HG03378 (cell line): ENCODE results near the gene HIVEP2.
A peak's percentile ranks its signal among the peaks of the same experiment; 100 is the strongest.

Experiments
- ATAC-seq: cut with Tn5 transposase; IDR thresholded peaks from one replicate; pipeline ENCODE4 v1.9.1; 2021; ENCODE audit warnings: mild to moderate bottlenecking, moderate library complexity; ENCODE audit not compliant: unreplicated experiment

The HIVEP2 gene

DNA sequence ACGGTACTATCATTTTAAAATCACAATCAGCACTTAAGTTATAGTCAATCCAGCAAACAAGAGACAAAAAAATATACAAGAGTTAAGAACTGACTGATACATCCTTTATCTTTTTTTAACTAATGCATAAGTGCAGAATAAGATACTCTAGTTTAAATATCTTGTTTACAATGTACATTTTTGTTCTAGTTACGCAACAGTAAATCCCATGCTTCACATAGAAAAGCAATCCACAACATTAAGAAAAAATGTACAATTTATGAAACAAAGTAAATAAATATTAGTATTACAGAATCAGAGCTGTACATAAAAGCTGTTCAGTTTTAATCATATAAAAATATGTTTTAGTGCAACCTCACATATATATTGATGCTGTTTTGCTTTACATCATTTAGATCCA is 192.6 kb downstream of the HIVEP2 start:
- no peak for ATAC-seq

DNA sequence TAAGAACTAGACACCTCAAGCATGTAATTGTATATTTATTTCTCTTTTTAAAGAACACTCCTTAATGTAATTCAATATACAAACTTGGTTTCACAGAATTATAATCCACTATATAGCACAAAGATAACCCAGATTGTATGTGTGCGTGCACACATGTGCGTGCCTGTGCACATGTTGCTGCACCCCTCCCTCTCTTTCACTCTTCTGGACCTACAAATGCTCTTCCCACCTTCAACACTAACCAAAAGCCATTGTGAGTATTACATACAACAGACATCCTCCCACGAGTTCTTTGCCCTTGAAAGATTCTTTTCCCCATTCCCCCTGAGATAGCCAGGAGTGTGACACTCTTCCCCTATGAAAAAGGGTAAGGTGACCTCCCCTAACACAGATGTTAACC is 193.5 kb downstream of the HIVEP2 start:
- ATAC-seq: no peak

DNA sequence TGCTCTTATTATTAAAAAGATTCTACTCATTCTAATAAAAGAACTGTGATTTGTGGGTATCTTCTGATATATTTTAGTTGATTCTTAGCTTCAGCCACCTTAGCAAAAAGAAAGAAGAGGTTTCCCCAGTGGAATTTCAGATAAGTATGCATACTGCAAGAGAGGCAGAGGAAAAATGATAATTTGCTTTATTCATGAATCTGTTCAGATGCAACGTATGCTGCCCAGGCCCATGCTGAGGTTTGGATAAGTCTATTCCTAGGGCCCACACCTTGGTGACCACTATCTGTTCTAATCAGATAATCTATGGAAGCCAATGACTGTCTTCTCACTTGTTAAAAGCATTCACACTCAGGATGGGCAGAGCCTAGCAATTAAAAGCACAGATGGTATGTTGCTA is 194.0 kb downstream of the HIVEP2 start:
- no peak for ATAC-seq

DNA sequence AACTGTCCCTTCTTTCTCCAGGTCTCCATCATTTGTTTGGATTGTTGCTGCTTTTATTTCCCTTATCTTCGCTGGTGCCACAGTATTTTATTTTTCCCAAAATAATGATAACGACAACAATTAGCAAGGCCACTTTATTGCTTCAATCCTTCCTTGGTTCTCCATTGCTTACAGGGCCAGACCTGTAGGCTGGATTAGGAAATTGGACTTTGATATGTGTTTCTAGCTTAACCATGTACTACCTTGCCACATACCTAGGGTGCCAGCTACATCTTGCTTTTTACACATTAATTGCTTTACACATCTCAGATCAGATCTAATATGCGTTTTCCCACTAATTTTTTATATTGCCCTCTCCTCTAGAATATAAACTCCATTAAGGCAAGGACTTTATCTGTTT is 195.4 kb downstream of the HIVEP2 start:
- ATAC-seq: no peak

DNA sequence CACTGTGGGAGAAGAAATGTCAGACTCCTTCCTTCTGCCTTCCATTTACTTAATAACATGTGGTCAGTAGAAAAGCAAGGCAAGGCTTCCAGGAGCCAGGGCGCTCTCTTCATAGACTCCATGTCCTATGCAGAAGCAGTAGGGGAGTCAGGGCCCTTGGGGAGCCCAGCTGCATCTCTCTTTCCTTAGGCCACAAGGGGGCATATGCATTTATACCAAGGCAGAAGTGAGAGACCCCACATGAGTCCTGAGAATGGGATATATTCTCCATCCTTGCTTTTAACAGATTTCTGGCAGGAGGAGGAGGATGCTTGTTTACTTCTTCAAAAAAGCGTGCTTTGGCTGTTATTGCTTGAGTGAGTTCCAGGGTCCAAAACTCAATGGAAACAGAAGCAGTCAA is 198.5 kb downstream of the HIVEP2 start:
- ATAC-seq: no peak

DNA sequence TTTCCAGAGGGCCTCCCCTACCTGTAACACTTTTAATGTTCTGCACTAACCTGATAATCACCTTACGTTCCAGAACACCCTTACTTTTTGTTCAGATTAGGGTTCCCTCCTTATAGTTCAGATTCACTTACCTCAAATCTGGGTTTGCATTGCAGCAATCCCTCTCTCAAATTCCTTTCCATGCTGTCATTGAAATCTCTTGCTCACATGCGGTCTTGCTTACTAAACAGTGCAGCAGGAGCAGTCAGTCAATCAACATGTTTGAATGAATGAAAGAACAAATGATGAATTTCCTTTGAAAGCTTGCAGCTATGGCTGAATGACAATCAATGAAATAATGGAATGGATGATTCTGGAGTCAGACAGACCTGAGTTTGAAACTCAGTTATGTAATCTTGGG is 200.1 kb downstream of the HIVEP2 start:
- no peak for ATAC-seq

DNA sequence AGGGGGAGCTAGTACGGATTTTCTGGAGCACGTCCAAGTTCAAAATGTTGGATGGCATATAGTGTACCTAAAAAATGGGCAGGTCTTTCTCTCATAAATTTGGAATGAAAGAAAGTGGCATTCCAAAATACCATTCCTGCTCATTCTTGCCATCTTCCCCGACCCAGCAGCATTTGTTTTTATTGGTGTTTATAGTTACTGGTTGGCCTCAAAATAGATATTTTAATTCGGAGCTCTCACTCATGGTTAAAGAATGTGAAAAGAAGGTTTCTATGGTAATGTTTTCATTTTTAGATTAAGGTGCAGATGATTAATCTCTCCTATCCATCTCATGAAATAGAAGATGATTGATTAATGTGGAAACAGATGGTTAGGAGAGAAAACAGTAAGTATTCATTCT is 204.5 kb downstream of the HIVEP2 start:
- ATAC-seq: no peak

DNA sequence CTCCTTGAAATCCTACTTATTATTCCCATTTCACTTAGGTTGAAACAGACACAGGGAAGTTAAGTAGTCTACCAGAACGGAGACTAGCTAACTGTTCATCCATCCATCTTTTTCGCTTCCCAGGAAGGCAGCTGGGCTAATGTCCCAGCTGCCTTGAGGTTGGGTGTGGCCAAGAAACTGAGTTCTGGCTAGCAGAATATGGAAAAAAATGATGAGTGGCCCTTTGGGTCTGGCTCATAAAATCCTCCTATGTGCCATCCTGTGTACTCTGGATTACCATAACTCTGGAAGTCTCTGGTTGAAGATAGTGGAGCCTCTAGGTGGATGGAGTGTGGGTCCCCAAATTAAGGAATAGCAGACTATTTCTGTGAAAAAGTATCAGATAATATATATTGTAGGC is 206.2 kb downstream of the HIVEP2 start:
- no peak for ATAC-seq

DNA sequence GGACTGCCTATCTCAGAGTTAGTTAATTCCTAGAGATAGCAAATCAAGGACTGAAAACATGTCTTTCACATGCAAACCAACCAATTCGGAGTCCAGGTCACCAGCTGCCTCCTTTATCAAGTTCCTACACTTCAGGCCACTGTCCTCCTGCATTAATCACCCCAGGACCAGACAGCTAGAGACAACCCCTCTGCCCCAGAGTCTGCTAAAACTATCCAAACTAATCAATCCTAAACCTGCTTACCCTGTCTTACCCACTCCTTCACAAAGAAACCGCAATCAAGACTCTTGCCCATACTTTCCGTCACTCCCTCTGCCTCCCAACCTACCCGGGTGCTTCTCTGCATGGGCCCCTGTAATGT is 207.0 kb downstream of the HIVEP2 start:
- no peak for ATAC-seq

DNA sequence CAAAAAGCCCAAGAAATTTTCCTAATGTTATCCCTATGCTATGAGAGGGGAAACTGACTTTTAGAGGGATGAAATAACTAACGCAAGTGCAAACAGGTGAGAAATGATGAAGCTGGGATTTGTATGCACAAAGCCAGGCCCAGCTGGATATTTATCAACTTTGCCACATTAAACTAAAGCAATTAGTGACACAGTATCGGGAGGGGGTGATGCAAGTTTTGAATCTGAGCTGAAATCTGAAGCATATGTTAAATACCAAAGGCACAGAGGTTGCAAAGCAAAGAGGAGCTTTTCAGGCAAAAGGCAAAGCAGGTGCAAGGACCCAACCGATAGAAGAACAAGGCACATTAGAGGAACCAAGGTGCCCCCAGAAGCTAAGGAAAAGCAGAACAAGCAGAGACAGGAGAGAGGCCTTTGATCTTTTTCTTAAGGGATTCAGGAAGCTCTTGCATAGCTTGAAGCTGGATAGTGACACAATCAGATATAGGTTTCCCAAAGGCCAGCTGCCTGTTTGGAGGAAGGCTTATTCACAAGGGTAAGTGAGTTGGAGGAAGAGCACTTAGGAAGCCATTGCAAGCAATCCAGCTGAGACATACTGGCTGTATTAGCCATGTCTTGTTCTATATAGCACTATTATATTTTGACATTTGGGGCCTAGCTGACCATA is 207.5 kb downstream of the HIVEP2 start:
- ATAC-seq: no peak

DNA sequence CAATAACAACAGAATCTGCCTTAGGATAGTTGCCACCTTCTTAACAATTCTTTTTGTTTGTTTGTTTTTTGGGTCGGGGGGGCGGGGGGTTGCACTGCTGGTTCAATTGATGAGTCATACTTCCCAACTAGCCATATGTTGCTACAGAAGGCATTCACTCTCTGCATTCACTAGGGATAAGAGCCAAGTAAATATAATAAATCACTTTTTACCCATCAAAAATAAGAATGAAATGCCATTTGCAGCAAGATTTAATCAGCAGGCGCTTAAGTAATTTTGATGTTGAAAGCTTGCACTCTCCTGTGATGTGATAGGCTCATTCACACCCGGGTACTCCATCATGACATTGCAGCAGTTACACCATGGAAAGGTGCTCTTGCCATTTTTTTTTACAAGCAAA is 209.8 kb downstream of the HIVEP2 start:
- no peak for ATAC-seq

DNA sequence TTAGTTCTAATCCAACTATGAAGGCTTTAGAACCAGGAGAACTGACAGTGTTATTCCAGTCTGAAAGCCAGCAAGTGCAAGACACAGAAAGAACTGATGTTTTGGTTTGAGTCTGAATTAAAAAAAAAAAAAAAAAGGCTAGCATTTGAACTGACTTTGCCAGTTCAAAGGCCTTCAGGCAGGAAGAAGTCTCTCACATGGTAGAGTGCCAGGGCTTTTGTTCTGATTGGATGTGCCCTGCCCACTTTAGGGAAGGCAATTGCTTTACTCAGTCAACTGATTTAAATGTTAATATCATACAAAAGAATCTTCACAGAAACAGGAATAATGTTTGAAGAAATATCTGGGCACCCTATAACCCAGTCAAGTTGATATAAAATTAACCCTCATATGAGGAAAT is 212.2 kb downstream of the HIVEP2 start:
- ATAC-seq: no peak

DNA sequence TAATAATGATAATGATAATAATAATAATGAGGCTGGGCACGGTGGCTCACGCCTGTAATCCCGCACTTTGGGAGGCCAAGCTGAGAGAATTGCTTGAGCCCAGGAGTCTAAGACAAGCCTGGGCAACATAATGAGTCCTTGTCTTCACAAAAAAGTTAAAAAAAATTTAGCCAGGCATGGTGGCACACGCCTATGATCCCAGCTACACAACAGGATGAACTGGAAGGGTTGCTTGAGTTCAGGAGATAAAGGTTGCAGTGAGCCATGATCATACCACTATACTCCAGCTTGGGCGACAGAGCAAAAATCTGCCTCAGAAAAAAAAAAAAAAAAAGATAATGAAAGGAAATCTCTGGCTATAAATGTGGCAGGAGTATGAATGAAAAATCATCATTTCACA is 213.4 kb downstream of the HIVEP2 start:
- no peak for ATAC-seq

DNA sequence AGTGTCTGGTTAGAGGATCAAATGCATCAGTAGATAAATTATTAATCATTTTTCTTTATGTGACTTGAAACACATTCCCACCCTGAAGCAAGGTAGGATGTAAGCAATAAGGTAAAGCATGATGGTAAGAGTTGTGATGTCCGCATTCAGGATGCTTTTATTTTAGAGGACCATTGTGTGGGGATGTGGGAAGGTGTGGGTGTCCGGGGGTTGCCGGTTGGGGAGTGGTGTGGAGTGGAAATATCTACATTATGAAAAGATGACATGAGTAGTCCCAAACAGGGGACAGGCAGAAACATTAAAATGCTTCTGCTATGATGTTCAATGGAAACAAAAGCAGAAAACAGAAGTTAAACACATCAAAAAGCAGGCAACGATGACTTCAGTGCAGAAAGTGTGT is 215.4 kb downstream of the HIVEP2 start:
- no peak for ATAC-seq

DNA sequence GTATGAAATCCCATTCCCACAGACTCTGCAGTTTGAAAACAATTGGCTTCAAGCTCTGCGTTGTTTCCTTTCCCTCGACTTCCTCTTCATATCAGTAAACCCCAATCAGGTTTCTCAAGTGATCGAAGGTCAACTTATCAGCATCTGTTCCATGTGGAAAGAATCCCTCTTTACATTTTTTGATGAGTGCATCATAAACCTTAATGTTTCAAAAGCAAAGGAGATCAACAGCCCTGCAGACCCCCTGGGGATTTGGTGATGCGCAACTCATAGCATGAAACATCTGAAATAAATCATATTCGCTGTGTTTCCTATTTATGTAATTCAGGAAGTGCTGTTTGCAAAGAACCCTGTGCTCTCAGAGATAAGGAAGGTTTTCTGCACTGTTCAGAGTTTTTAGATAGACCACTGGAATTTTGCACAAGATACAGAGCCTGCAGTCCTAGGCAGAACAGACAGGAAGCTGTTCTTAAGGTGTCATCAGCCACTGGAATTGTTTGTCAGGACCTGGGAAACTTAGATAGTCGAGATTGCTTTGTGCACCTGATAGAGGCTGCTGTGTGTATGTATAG is 216.0 kb downstream of the HIVEP2 start:
- ATAC-seq: no peak

DNA sequence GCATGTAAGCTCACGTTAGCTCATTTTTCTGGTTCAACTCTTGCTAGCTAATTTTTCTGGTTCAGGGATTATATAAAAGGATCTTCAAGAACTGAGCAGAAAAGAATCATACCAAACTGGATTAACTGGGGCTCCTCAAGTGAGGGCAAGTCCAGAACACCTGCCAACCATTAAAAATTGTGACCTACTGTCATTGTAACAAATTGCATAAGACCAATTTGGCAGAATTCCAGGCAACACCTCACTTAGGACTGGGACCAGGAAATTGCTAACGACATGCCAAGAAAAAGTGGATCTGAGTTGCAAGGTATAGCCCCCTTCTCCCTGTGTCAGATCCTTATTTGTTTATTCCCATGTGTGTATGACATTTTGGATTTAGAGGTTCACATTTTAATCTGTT is 216.6 kb downstream of the HIVEP2 start:
- ATAC-seq: no peak

DNA sequence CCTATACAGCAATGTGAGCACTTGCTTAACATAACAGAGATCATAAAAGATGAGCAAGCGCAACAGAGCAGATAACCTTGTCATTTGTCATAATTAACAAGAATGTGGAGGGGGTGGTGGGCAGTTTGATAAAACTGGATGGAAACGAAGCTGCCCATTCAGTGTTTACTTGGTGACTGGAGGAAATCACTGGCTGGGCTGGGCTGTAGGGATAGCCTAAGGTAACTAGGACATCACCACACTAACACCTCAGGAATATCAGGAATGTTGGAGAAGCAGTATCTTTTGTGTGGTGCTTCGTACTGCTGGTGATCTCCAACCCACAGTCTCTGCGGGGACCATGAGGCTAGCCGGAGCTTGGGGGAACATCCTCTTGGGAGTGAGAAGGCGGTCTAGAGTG is 218.4 kb downstream of the HIVEP2 start:
- no peak for ATAC-seq

DNA sequence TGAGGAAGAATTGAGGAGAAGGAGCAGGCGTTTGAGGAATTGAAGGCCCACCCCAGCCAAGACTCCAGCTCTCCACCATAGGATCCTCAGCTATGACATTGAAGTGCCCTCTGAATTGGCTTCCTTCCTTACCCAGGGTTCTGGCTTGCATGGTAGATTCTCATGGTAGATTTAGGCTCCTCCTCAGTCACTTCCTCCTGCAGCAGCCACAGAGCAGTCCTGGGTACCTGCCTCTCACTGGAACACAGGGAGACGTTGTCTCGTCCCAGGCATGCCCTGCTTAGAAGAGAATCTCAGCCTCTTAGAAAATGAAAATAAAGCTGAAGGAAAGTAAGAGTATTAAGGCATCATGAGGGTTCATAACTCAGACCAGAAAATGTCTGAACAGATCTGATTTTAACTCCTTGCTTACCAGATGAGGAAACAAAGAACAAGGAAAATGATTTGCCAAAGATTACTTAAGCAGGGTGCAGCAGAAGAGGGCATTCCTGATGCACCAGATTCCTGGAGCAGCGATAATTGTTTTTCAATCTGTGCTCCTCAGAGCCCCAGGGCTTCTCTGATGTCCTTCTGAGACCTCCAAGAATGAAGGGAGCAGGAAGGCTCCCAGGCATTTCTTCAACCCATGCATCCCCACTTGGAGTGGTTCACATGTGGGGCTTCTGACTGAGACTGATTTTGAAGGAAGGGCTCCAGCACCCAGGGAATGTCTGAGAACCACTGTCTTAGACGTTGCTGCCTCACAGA is 219.8 kb downstream of the HIVEP2 start:
- ATAC-seq: no peak

DNA sequence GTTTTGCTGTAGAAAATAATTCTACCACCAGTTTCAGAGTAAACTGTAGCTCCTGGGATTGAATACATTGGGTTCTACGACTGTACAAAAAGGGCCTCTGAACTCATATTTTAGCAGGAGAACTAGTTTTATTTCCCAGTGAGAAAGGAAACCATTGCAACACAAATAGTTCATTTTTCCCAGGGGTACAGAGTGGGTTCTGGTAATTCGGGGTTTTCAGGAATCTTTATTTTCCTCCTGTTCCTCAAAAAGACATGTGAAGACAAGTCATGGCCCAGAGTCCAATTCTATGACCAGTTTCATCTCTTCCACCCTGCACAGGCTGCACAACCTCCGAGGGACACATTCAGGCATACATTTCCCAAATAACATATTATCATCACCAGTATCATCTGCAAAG is 222.1 kb downstream of the HIVEP2 start:
- ATAC-seq: no peak

DNA sequence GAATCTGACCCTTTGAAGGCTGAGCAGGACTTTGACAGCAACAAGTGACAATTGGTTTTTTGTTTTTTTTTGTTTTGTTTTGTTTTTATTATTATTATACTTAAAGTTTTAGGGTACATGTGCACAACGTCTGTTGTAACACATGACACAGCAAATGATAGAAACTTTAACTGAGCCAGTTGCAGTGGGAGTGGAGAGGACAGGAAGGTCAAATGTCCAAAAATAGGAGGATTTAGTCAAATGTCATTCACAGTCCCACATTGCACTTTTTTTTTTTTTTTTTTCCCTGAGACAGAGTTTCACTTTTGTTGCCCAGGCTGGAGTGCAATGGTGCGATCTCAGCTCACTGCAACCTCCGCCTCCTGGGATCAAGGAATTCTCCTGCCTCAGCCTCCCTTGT is 223.0 kb downstream of the HIVEP2 start:
- ATAC-seq: peak; percentile 70

DNA sequence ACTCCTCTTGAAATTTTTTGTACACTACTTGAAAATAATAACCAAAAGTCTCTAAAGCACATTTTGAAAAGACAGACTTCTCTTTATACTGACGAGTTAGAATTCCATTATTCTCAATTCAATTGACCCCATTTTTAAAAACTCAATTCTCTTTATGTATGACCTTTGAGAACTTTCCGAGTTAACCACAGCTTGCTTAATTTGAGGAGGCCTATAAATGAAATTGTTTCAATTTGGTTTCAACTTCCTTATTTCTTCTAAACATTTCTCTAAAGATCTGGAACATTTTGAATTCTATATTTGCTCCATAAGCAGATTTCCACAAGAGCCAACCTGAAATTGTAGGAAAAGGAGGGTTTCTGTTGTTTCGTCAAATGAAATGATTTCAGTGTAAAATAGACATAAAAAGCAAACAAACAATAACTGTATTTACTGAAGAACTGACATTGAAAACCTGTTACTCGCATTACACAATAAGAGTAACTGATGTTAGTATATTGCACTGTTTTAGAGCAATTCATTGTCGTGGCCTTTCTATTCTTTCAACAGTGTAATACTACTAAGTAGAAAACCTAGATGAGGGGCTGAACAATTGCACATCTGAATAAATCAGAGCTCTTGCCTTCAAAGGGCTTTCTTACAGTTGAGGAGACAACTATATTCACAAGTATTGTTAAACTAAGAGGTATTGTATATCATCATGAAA is 223.6 kb downstream of the HIVEP2 start:
- ATAC-seq: peak; percentile 3

DNA sequence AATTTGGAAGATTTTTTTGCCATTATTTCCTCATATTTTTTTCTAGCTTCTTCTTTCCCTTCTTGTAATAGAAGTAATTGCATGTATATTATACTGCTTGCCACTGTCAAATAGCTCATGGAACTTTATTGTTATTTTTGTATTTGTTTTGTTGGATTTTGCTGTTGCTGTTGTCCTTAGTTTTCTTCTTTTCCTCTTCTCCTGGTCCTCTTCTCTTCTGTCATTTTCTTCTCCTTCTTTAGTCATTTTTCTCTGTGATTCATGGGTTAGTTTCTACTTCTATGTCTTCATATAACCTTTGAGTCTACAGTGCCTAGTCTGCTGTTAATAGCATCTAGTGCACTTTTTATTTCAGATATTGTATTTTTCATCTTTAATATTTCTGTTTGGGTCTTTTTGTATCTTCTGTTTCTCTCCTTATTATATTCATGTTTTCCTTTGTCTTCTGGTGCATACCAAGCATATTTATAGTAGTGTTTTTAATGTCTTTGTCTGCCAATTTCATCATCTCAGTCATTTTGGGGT is 226.2 kb downstream of the HIVEP2 start:
- ATAC-seq: no peak
